Ishikawa (cell line): ENCODE measurements around the gene KRTAP10-4.

Experiments
- EP300 ChIP-seq: IDR thresholded peaks from 2 replicates; pipeline ENCODE4 v1.6.1; 2012; ENCODE audit warnings: borderline replicate concordance
- REST ChIP-seq: IDR thresholded peaks from 2 replicates; pipeline ENCODE4 v1.6.1; 2012; ENCODE audit warnings: low read depth, mild to moderate bottlenecking

GRCh38 chr21:44613386-44614155, 40.0 kb downstream of the KRTAP10-4 start:
- TF ChIP-seq REST: no peak
- TF ChIP-seq EP300: no peak
